Thymus (tissue), 11 donors: Measurements from ENCODE around the gene IGSF21. TPM values are rescaled to one million over a fixed set of nuclear protein-coding genes. Genes with fewer than 3 reads are reported as not detected.

ENCODE experiments used
- DNase-seq, 9 donors: peaks; one replicate each; pipeline ENCODE4 v3.0.0-alpha.2; 2013; ENCODE audit warnings: low spot score in 9 of 9, low read depth in 6 of 9, missing footprints in 1 of 9
- H3K27ac ChIP-seq, 2 donors: one replicate each; pipeline ENCODE4 v1.5.1; 2013; ENCODE audit warnings: control low read depth in 1 of 2, low read depth in 1 of 2, low read length in 1 of 2, mild to moderate bottlenecking in 1 of 2, moderate library complexity in 1 of 2
- H3K27me3 ChIP-seq, 2 donors: one replicate each; pipeline ENCODE4 v1.5.1; 2013; ENCODE audit warnings: low read length in 1 of 2; ENCODE audit not compliant: control insufficient read depth in 2 of 2, insufficient read depth in 1 of 2
- H3K36me3 ChIP-seq, 2 donors: one replicate each; pipeline ENCODE4 v1.5.1; 2013; ENCODE audit warnings: low read length in 1 of 2, mild to moderate bottlenecking in 1 of 2, moderate library complexity in 1 of 2; ENCODE audit not compliant: control insufficient read depth in 2 of 2, insufficient read depth in 2 of 2
- H3K4me1 ChIP-seq, 2 donors: one replicate each; pipeline ENCODE4 v1.5.1; 2013; ENCODE audit warnings: low read length in 2 of 2; ENCODE audit not compliant: control insufficient read depth in 2 of 2, insufficient read depth in 2 of 2
- H3K4me3 ChIP-seq, 2 donors: one replicate each; pipeline ENCODE4 v1.5.1; 2013; ENCODE audit warnings: low read length in 2 of 2, control low read depth in 1 of 2, mild to moderate bottlenecking in 1 of 2
- H3K9me3 ChIP-seq, 2 donors: one replicate each; pipeline ENCODE4 v1.5.1; 2013; ENCODE audit warnings: low read length in 1 of 2, mild to moderate bottlenecking in 1 of 2; ENCODE audit not compliant: control insufficient read depth in 2 of 2, insufficient read depth in 1 of 2
- WGBS: extraction: QIAGEN DNeasy Blood & Tissue Kit; methylation state at CpG from one replicate; pipeline ENCODE4 v1.1.7; 2013; 5-methylcytosine and 5-hydroxymethylcytosine counted together
- polyA plus RNA-seq: library from polyadenylated mRNA; stranded (reverse); fragments of 200-250 nt; gene quantifications from one replicate; pipeline ENCODE4 v1.2.3, GENCODE V29; 2013
- total RNA-seq: library from RNA; stranded (reverse); fragments of 120-200 nt; gene quantifications from one replicate; pipeline ENCODE4 v1.2.4, GENCODE V29; 2013
- donor health status: healthy.

Gene IGSF21
- total and polyA plus RNA-seq, 2 donors: 0.85 to 2.1 TPM

GRCh38 chr1:18328803-18329202, 221.2 kb downstream of the IGSF21 start:
- no peak for DNase-seq
- Histone ChIP-seq H3K27me3 (peaks cover 0 to 2% of the 10 kb centered on the region in 2 donors), H3K4me3 (no peak overlapping the region), H3K9me3 (no peaks in the 10 kb centered on the region), H3K4me1 (no peaks in the 10 kb centered on the region), H3K27ac (no peak overlapping the region), H3K36me3 (no peaks in the 10 kb centered on the region)
- WGBS: 22% methylated on average over 4 of the region's 4 CpGs

- Histone ChIP-seq H3K4me3 (no peak overlapping the region), H3K9me3 (no peaks in the 10 kb centered on the region), H3K27ac (no peak overlapping the region), H3K4me1 (no peaks in the 10 kb centered on the region), H3K27me3 (no peaks in the 10 kb centered on the region), H3K36me3 (no peaks in the 10 kb centered on the region)
- 89% methylated on average over 9 of the region's 9 CpGs for WGBS
- no peak for DNase-seq
These were observed 222.1 kb downstream of the IGSF21 start for GRCh38 chr1:18329469-18330253.

GRCh38 chr1:18332576-18332975, 225.0 kb downstream of the IGSF21 start:
- H3K27me3 ChIP-seq: no peaks in the 10 kb centered on the region
- WGBS: 39% methylated on average over 6 of the region's 6 CpGs

GRCh38 chr1:18333220-18333619, 225.6 kb downstream of the IGSF21 start:
- WGBS: 85% methylated on average over 3 of the region's 3 CpGs

More at GRCh38 chr1:18332576-18332975, 225.0 kb downstream of the IGSF21 start:
- no peaks in the 10 kb centered on the region for H3K9me3 ChIP-seq
- no peaks in the 10 kb centered on the region for H3K4me1 ChIP-seq
- no peaks in the 10 kb centered on the region for H3K36me3 ChIP-seq
- no peak overlapping the region for H3K4me3 ChIP-seq
- no peak for DNase-seq
- no peak overlapping the region for H3K27ac ChIP-seq

DNA sequence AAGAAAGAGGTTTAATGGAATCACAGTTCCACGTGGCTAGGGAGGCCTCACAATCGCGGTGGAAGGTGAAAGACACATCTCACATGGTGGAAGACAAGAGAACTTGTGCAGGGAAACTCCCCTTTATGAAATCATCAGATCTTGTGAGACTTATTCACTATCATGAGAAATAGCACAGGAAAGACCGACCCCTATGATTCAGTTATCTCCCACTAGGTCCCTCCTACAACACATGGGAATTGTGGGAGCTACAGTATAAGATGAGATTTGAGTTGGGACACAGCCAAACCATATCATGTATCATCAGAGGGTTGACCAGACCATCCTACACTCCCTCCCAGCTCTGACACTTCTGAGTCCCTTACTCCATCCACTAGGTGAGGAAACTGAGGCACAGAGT, 229.2 kb downstream of the IGSF21 start:
- Histone ChIP-seq H3K4me1 (no peaks in the 10 kb centered on the region), H3K36me3 (no peaks in the 10 kb centered on the region), H3K27me3 (no peaks in the 10 kb centered on the region), H3K9me3 (no peaks in the 10 kb centered on the region), H3K4me3 (no peak overlapping the region), H3K27ac (no peak overlapping the region)
- DNase-seq: no peak
- WGBS: 84% methylated on average over 4 of the region's 4 CpGs

More at GRCh38 chr1:18333220-18333619, 225.6 kb downstream of the IGSF21 start:
- H3K4me3 ChIP-seq: no peak overlapping the region
- no peak overlapping the region for H3K27ac ChIP-seq
- H3K9me3 ChIP-seq: no peaks in the 10 kb centered on the region
- no peaks in the 10 kb centered on the region for H3K36me3 ChIP-seq
- H3K27me3 ChIP-seq: no peaks in the 10 kb centered on the region
- no peak for DNase-seq
- H3K4me1 ChIP-seq: no peaks in the 10 kb centered on the region

- DNase-seq: no peak
- H3K27ac ChIP-seq: no peak overlapping the region
- no peaks in the 10 kb centered on the region for H3K27me3 ChIP-seq
- H3K4me1 ChIP-seq: no peaks in the 10 kb centered on the region
- no peaks in the 10 kb centered on the region for H3K9me3 ChIP-seq
- H3K36me3 ChIP-seq: no peaks in the 10 kb centered on the region
- 88% methylated on average over 9 of the region's 9 CpGs for WGBS
- no peak overlapping the region for H3K4me3 ChIP-seq
These were observed 230.2 kb downstream of the IGSF21 start for GRCh38 chr1:18337757-18338156.

DNA sequence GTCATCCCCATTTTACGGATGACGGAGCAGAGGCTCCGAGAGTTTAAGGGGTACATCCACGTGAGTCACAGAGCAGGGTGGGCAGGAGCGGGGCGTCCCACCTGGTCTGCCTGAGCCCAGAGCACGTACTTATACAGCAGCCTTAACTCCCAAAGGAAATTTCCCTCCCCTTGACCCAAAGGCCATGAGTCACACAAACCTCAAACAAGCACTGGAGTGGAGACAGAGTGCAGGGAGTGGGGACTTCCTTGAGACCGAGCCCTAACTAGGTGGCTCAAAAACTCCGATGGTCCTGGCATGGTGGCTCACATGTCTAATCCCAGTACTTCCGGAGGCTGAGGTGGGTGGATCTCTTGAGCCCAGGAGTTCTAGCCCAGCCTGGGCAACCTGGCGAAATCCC, 231.6 kb downstream of the IGSF21 start:
- no peaks in the 10 kb centered on the region for H3K9me3 ChIP-seq
- no peaks in the 10 kb centered on the region for H3K27me3 ChIP-seq
- no peaks in the 10 kb centered on the region for H3K36me3 ChIP-seq
- DNase-seq: no peak
- no peaks in the 10 kb centered on the region for H3K4me1 ChIP-seq
- H3K27ac ChIP-seq: no peak overlapping the region
- no peak overlapping the region for H3K4me3 ChIP-seq
- 89% methylated on average over 11 of the region's 11 CpGs for WGBS

GRCh38 chr1:18340158-18340764, 232.7 kb downstream of the IGSF21 start:
- Histone ChIP-seq H3K4me3 (no peak overlapping the region), H3K4me1 (no peaks in the 10 kb centered on the region), H3K27ac (no peak overlapping the region), H3K36me3 (no peaks in the 10 kb centered on the region), H3K9me3 (no peaks in the 10 kb centered on the region), H3K27me3 (no peaks in the 10 kb centered on the region)
- WGBS: 73% methylated on average over 2 of the region's 2 CpGs
- DNase-seq: no peak

- Histone ChIP-seq H3K36me3 (no peaks in the 10 kb centered on the region), H3K4me1 (no peaks in the 10 kb centered on the region), H3K27ac (no peak overlapping the region), H3K27me3 (no peaks in the 10 kb centered on the region), H3K4me3 (no peak overlapping the region), H3K9me3 (no peaks in the 10 kb centered on the region)
- WGBS: 69% methylated on average over 2 of the region's 2 CpGs
- no peak for DNase-seq
These were observed 233.2 kb downstream of the IGSF21 start for GRCh38 chr1:18340787-18341186.
